Transverse colon (tissue), 4 donors: ENCODE data around the gene EEF1AKMT2.

Experiments
- EP300 ChIP-seq: sonication (generic); formaldehyde crosslinking; IDR thresholded peaks from one replicate; pipeline ENCODE4 v1.6.1; 2017; ENCODE audit warnings: antibody characterized with exemption, low read depth
- POLR2A ChIP-seq: fragments of 450-650 bp; IDR thresholded peaks from one replicate; pipeline ENCODE4 v1.6.1; 2016; ENCODE audit warnings: antibody characterized with exemption, mild to moderate bottlenecking, moderate library complexity
- POLR2AphosphoS5 ChIP-seq, 3 donors: sonication (generic); formaldehyde crosslinking; IDR thresholded peaks; one replicate each; pipeline ENCODE4 v1.6.1; 2016; ENCODE audit warnings: antibody characterized with exemption in 3 of 3
- TF ChIP-seq, protein P1 (sequence below), 5 experiments: fragments of 200-600 bp in 3 of 5; fragments of 450-650 bp in 2 of 5; sonication (generic) in 3 of 5; IDR thresholded peaks; 1 replicate in 2 of 5; 2 replicates in 3 of 5; pipeline ENCODE4 v1.5.1; 2016 to 2017; ENCODE audit warnings: antibody characterized with exemption in 5 of 5, inconsistent platforms in 3 of 5, mild to moderate bottlenecking in 2 of 5, moderate library complexity in 1 of 5

DNA sequence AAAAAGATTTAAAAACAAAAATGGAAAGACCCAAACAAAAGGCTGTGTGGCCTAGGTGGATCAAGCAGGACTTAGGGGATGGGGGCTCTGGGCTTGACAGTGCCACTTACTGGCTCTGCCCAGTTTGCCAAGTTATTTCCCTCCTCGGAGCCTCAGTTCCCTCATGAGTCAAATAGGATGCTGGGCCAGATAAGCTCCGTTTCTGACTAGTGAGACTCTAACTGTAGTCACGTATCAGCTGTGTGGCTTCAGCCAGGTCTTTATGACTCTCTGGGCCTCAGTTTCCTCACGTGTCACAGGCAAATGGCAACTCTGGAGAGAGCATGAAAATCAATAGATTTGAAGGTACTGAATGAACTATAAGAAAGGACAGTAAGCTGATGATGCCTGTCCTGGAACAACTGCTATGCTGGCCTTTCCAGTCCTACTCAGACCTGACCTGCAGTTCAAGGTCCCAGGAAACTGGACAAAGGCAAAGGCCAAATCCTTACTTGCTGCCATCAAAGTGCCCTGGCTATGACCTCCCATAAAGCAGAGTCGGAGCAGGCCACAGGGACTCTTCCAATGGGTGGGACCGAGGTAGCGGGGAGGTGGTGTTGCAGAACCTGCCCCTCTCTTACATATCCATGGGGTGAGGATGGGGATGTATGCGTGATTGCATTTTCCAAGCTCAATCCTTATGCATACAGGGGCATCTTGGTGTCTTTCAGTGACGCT is 74.5 kb downstream of the EEF1AKMT2 start:
- TF ChIP-seq, protein P1, sequence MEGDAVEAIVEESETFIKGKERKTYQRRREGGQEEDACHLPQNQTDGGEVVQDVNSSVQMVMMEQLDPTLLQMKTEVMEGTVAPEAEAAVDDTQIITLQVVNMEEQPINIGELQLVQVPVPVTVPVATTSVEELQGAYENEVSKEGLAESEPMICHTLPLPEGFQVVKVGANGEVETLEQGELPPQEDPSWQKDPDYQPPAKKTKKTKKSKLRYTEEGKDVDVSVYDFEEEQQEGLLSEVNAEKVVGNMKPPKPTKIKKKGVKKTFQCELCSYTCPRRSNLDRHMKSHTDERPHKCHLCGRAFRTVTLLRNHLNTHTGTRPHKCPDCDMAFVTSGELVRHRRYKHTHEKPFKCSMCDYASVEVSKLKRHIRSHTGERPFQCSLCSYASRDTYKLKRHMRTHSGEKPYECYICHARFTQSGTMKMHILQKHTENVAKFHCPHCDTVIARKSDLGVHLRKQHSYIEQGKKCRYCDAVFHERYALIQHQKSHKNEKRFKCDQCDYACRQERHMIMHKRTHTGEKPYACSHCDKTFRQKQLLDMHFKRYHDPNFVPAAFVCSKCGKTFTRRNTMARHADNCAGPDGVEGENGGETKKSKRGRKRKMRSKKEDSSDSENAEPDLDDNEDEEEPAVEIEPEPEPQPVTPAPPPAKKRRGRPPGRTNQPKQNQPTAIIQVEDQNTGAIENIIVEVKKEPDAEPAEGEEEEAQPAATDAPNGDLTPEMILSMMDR (IDR thresholded peaks at IDR 0.05) = no peak
- no peak for TF ChIP-seq POLR2A
- no peak for TF ChIP-seq EP300
- TF ChIP-seq POLR2AphosphoS5 (IDR thresholded peaks at IDR 0.05) = no peak
